GM18511 (cell line): ENCODE measurements around the gene SMAD2.
A peak's percentile ranks its signal among the peaks of the same experiment; 100 is the strongest.

Source experiments
- ATAC-seq: cut with Tn5 transposase; IDR thresholded peaks from one replicate; pipeline ENCODE4 v1.9.1; 2021; ENCODE audit warnings: mild to moderate bottlenecking, moderate library complexity; ENCODE audit not compliant: unreplicated experiment

Gene SMAD2

GRCh38 chr18:47932190-47932589, 1.7 kb upstream of the SMAD2 start:
- ATAC-seq, result no peak

DNA sequence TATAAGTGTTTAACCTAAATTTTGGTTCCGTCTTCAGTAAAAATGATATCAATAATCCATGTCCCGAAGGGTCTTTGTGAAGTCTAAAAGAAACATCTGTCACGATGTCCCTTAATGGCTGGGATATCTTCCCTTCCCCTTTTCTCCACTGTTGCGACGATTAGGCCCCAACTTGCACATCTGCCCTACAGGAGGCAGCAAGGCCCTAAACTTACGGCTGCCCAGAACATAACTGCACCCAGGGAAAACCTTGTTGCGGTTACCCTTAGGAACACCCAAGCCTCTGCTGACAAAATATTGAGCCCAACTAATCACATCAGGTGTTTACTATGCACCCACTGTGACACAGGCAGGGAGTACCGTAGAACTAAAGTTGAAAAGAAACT, 1.3 kb upstream of the SMAD2 start:
- no peak for ATAC-seq

- peak; percentile 85 for ATAC-seq
These were observed 665 bp upstream of the SMAD2 start for GRCh38 chr18:47930931-47931717.

- ATAC-seq, result no peak
These were observed 719 bp downstream of the SMAD2 start for GRCh38 chr18:47929681-47930198.

GRCh38 chr18:47928466-47928865, 2.0 kb downstream of the SMAD2 start:
- no peak for ATAC-seq

GRCh38 chr18:47926101-47926850, 4.2 kb downstream of the SMAD2 start:
- ATAC-seq, result no peak

- no peak for ATAC-seq
These were observed 10.5 kb downstream of the SMAD2 start for GRCh38 chr18:47919916-47920315.

GRCh38 chr18:47917923-47918610, 12.4 kb downstream of the SMAD2 start:
- ATAC-seq, result peak; percentile 56

GRCh38 chr18:47915930-47916329, 14.5 kb downstream of the SMAD2 start:
- no peak for ATAC-seq

DNA sequence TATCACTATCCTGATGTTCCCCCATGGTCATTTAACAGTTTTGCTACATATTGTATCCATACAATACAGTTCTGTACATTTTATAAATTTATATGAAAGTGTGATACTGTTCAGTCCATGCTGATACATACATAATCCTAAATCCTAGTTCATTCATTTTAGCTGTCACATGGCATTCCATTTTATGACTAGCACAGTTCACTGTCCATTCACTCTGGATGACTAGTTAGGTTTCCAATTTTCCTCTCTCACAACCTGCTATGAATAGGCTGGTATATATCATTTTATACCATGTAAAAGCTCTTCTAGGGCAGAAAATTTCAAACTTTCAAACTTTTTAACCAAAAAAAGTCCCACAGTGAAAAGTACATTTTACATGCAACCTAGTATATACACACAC, 15.2 kb downstream of the SMAD2 start:
- ATAC-seq, result no peak

DNA sequence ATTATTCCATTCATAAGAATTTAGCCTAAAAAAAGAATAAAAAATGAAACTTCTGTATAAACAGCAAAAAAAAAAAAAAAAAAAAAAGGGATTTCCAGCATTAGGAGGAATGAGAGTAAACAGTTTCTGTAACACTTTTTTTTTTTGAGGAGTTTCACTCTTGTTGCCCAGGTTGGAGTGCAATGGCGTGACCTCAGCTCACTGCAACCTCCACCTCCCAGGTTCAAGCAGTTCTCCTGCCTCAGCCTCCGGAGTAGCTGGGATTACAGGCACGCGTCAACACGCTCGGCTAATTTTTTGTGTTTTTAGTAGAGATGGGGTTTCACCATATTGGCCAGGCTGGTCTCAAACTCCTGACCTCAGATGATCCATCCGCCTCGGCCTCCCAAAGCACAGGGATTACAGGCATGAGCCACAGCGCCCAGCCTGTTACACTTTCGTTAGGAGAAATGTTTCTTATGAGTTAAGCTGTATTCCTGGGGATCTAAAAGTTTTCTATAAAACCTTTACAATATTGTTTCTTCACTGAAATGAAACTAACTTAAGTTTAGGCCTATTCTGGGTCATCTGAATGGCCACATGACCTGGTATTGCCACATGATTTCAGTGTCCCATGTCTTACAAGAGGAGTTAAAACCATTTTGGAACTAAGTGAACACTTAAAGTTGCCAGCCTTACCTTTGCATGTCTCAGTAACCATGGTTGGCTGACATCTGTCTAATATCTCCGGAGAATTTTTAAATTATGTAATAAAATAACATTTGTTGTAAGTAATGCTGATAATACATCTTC, 17.5 kb downstream of the SMAD2 start:
- no peak for ATAC-seq

GRCh38 chr18:47912343-47912742, 18.1 kb downstream of the SMAD2 start:
- no peak for ATAC-seq

DNA sequence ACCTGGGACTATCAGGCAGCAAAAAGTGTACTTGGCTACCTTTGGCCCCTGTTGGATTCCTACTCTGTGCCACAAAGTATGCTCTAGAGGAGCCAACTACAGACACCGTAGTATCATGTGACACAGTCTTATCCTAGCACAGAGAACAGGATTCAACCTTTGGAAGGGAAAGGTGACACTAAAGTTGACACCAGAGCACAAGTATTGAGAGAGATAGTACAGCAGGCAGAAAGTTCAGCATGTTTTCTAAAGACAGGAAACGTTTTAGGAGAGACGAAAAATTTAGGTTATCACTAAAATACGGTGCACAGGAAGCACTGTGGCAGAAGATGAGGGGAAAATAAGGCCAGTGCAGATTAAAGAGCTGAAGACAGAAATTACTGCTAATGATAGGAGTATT, 18.6 kb downstream of the SMAD2 start:
- no peak for ATAC-seq

- no peak for ATAC-seq
These were observed 21.0 kb downstream of the SMAD2 start for GRCh38 chr18:47909484-47909883.

- ATAC-seq, result no peak
These were observed 21.9 kb downstream of the SMAD2 start for GRCh38 chr18:47908592-47908991.

GRCh38 chr18:47906408-47906807, 24.1 kb downstream of the SMAD2 start:
- no peak for ATAC-seq

GRCh38 chr18:47903809-47904208, 26.6 kb downstream of the SMAD2 start:
- ATAC-seq, result no peak

- ATAC-seq, result peak; percentile 97
These were observed 28.7 kb downstream of the SMAD2 start for GRCh38 chr18:47901624-47902362.

DNA sequence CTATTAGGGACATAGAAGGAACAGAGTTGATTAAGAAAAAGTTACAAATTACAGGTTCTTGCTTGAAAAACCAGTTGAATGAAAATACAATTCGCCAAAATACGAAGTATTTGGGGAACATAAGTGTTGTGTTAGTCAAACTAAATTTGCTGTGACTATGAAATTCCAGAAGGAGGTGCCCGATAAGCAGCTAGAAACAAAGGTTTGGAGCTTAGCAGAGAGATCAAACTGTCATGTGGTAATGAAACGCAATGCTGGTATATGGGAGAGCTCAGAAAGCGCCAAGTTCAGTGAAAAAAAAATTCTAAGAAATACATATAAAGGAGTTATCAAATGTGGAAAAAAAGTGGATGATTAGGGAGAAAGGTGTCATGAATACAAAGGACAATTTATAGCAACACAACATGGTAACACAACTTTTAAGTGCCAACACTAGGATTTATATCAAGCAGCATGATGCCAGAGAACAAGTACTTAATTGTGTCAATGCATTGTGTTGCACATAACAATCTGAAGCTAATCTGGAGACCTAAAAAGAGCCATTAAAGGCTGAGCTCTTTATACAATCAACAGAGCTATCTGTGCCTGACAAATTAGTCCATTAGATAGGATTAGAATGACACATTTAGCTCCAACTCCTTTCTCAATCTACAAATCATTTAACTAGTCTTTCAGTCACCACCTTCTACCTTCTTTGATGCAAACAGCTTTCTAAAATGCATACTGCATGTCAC, 31.2 kb downstream of the SMAD2 start:
- no peak for ATAC-seq
